A549 (cell line): ENCODE measurements around the gene TSSC4. TPM values are rescaled to one million over a fixed set of nuclear protein-coding genes. Genes with fewer than 3 reads are reported as not detected.
A peak's percentile ranks its signal among the peaks of the same experiment; 100 is the strongest.

Experiments used
- ATAC-seq, 2 experiments: fragments of 200-7000 bp in 1 of 2; fragments of >200 bp in 1 of 2; cut with Nextera tagmentation in 1 of 2; cut with Tn5 transposase in 1 of 2; 3 replicates each; pipeline versions ENCODE4 v1.8.0 to v1.9.1; 2018 to 2020; ENCODE audit warnings: mild to moderate bottlenecking in 1 of 2, moderate library complexity in 1 of 2
- CTCF ChIA-PET: fragments of 300-600 bp; sonication (Branson Sonifier 250); formaldehyde crosslinking; extraction: SDS; loops from one replicate; lab custom pipeline; 2021; ENCODE audit warnings: antibody characterized with exemption, inconsistent platforms; lab: Yijun Ruan, JAX
- POLR2A ChIA-PET: fragments of 350-600 bp; formaldehyde crosslinking; extraction: SDS; loops from one replicate; lab custom pipeline; 2021; ENCODE audit warnings: antibody characterized with exemption, inconsistent platforms; lab: Yijun Ruan, JAX
- DNase-seq, 2 experiments: peaks; one replicate each; pipeline versions ENCODE4 v3.0.0 to v3.0.0-alpha.2; 2011 to 2016; ENCODE audit warnings: low read depth in 1 of 2, low spot score in 1 of 2
- FAIRE-seq: peaks from 2 replicates; lab custom pipeline; 2011; peaks lifted over from hg19 to GRCh38; lab: Jason Lieb, UNC
- H3K27ac ChIP-seq, 2 experiments: fragments of >200 bp; sonication (Bioruptor Twin); formaldehyde crosslinking; 3 replicates each; pipeline ENCODE4 v1.5.1; 2016 to 2017
- H3K4me1 ChIP-seq: fragments of >200 bp; sonication (Bioruptor Twin); formaldehyde crosslinking; 3 replicates; pipeline ENCODE4 v1.6.1; 2016
- H3K4me2 ChIP-seq: fragments of >200 bp; sonication (Bioruptor Twin); formaldehyde crosslinking; 3 replicates; pipeline ENCODE4 v1.6.1; 2016
- H3K4me3 ChIP-seq: fragments of >200 bp; sonication (Bioruptor Twin); formaldehyde crosslinking; 3 replicates; pipeline ENCODE4 v1.5.1; 2016
- H3K9me3 ChIP-seq: fragments of >200 bp; sonication (Bioruptor Twin); formaldehyde crosslinking; 3 replicates; pipeline ENCODE4 v1.6.1; 2016
- BHLHE40 ChIP-seq: IDR thresholded peaks from 2 replicates; pipeline ENCODE4 v1.6.1; 2012; ENCODE audit warnings: low read depth, low read length, inconsistent platforms
- CHD2 ChIP-seq: fragments of 150-350 bp; IDR thresholded peaks from 2 replicates; pipeline ENCODE4 v1.6.1; 2014; ENCODE audit warnings: low read length; ENCODE audit not compliant: partially characterized antibody
- E2F6 ChIP-seq: IDR thresholded peaks from 2 replicates; pipeline ENCODE4 v1.6.1; 2012; ENCODE audit warnings: low read depth, borderline replicate concordance
- EHMT2 ChIP-seq: fragments of 200-600 bp; sonication (generic); IDR thresholded peaks from 2 replicates; pipeline ENCODE4 v1.6.1; 2016; ENCODE audit warnings: antibody characterized with exemption, low read depth, mild to moderate bottlenecking, moderate library complexity
- ELK1 ChIP-seq: fragments of 150-350 bp; IDR thresholded peaks from 2 replicates; pipeline ENCODE4 v1.6.1; 2014; ENCODE audit warnings: low read depth, mild to moderate bottlenecking, low read length
- FOSL2 ChIP-seq, 2 experiments: fragments of 450-650 bp in 1 of 2; fragments of >200 bp in 1 of 2; sonication (Bioruptor Twin) in 1 of 2; formaldehyde crosslinking; IDR thresholded peaks; 2 replicates each; pipeline versions ENCODE4 v1.5.0 to v1.6.1; 2016 to 2020; ENCODE audit warnings: mild to moderate bottlenecking in 1 of 2, moderate library complexity in 1 of 2
- HOXA7 ChIP-seq: fragments of 250-450 bp; sonication (Bioruptor Pico); IDR thresholded peaks from 2 replicates; pipeline ENCODE4 v1.5.0; 2020; ENCODE audit warnings: mild to moderate bottlenecking, moderate library complexity
- KDM5A ChIP-seq: fragments of 200-600 bp; sonication (generic); IDR thresholded peaks from 2 replicates; pipeline ENCODE4 v1.6.1; 2016; ENCODE audit warnings: antibody characterized with exemption, mild to moderate bottlenecking
- MYC ChIP-seq: IDR thresholded peaks from 2 replicates; pipeline ENCODE4 v1.6.1; 2012; ENCODE audit warnings: mild to moderate bottlenecking, inconsistent platforms, low read length, improper control_type of control experiment, borderline replicate concordance
- NR3C1 ChIP-seq: fragments of >200 bp; sonication (Bioruptor Twin); formaldehyde crosslinking; IDR thresholded peaks from 3 replicates; pipeline ENCODE4 v1.6.1; 2017
- RAD21 ChIP-seq, 2 experiments: fragments of >200 bp in 1 of 2; sonication (Bioruptor Twin) in 1 of 2; formaldehyde crosslinking in 1 of 2; IDR thresholded peaks in 1 of 2; conservative IDR thresholded peaks in 1 of 2; 2 replicates in 1 of 2; 3 replicates in 1 of 2; pipeline ENCODE4 v1.6.1; 2012 to 2018; ENCODE audit warnings: inconsistent platforms in 1 of 2
- RARB ChIP-seq: fragments of 250-450 bp; sonication (Bioruptor Pico); IDR thresholded peaks from 2 replicates; pipeline ENCODE4 v1.8.0; 2021; ENCODE audit warnings: mild to moderate bottlenecking, moderate library complexity
- RCOR1 ChIP-seq: fragments of 150-350 bp; IDR thresholded peaks from 2 replicates; pipeline ENCODE4 v1.6.1; 2014; ENCODE audit warnings: antibody characterized with exemption, low read length, low read depth
- SMC3 ChIP-seq: fragments of >200 bp; sonication (Bioruptor Twin); formaldehyde crosslinking; IDR thresholded peaks from 3 replicates; pipeline ENCODE4 v1.6.1; 2018; ENCODE audit warnings: inconsistent platforms
- TFCP2L1 ChIP-seq: fragments of 250-450 bp; sonication (Bioruptor Pico); IDR thresholded peaks from 2 replicates; pipeline ENCODE4 v1.5.0; 2021; ENCODE audit warnings: mild to moderate bottlenecking
- TP53 ChIP-seq: fragments of 250-450 bp; sonication (Bioruptor Pico); IDR thresholded peaks from 2 replicates; pipeline ENCODE4 v1.5.0; 2021; ENCODE audit warnings: mild to moderate bottlenecking, moderate library complexity
- ZC3H11A ChIP-seq: fragments of 450-650 bp; IDR thresholded peaks from 2 replicates; pipeline ENCODE4 v1.6.1; 2014; ENCODE audit warnings: antibody characterized with exemption, mild to moderate bottlenecking
- ZFP36 ChIP-seq: fragments of 450-650 bp; IDR thresholded peaks from 2 replicates; pipeline ENCODE4 v1.6.1; 2014; ENCODE audit warnings: borderline replicate concordance; ENCODE audit not compliant: partially characterized antibody
- ZNF302 ChIP-seq: fragments of 250-450 bp; sonication (Bioruptor Pico); IDR thresholded peaks from 2 replicates; pipeline ENCODE4 v1.9.0; 2021; ENCODE audit warnings: inconsistent platforms, mild to moderate bottlenecking, moderate library complexity
- ZSCAN20 ChIP-seq: fragments of 250-450 bp; sonication (Bioruptor Pico); IDR thresholded peaks from 2 replicates; pipeline ENCODE4 v1.8.0; 2022; ENCODE audit warnings: mild to moderate bottlenecking, moderate library complexity
- WGBS: methylation state at CpG from one replicate; pipeline ENCODE4 v1.1.6; 2017; ENCODE audit errors: missing lambda C conversion rate; 5-methylcytosine and 5-hydroxymethylcytosine counted together
- polyA plus RNA-seq, 4 experiments: library from polyadenylated mRNA; depleted of rRNA in 3 of 4; stranded (reverse); fragments of >200 nt; fragmentation: RNase III in 1 of 4; extraction: RNeasy Plus Mini Kit Qiagen cat#74134 plus additional on column Dnase treatment in 1 of 4; gene quantifications; 2 replicates in 3 of 4; 3 replicates in 1 of 4; pipeline ENCODE4 v1.2.3, GENCODE V29; 2011 to 2017

TSSC4 gene
- polyA plus RNA-seq, 2 of the 4 experiments (the other 2 are of a cell fraction) = 21.8 to 45.5 TPM

- Histone ChIP-seq H3K4me1 (peaks cover 24% of the 10 kb centered on the region), H3K27ac (peak overlapping the region; percentile 42 to 70; a peak in 4 of 6 replicates)
- TF ChIP-seq HOXA7 (CRISPR knock-in tag) (no peak), ZFP36 (peak; percentile 70)
- TF ChIP-seq, all 56 proteins: peak for 1
- POLR2A ChIA-PET = interaction anchor here (0.7 to 2.7 kb wide), 4 partner anchors 10 to 629 kb away, joined by 3 to 9 read pairs (median 6); partner anchors contain the start of genes CD81 and TSSC4
- ATAC-seq (no peak), FAIRE-seq (no peak), DNase-seq (no peak)
- CTCF ChIA-PET = interaction anchor here (0.9 to 3.7 kb wide), 5 partner anchors 10 to 204 kb away, joined by 3 to 16 read pairs (median 12); partner anchors contain the start of gene TSSC4
- peak overlapping the region; percentile 23; the same call in 1 of the 3 replicates for H3K4me2 ChIP-seq
- no peaks in the 10 kb centered on the region for H3K9me3 ChIP-seq
- H3K4me3 ChIP-seq = no peak overlapping the region
- WGBS = 91% methylated on average over 21 of the region's 23 CpGs
Measured at GRCh38 chr11:2390091-2390724, 10.3 kb upstream of the TSSC4 start.

- no peaks in the 10 kb centered on the region for H3K9me3 ChIP-seq
- POLR2A ChIA-PET = interaction anchor here (0.7 to 2.7 kb wide), 4 partner anchors 10 to 630 kb away, joined by 3 to 9 read pairs (median 6); partner anchors contain the start of genes CD81 and TSSC4
- no peak overlapping the region for H3K4me3 ChIP-seq
- peak overlapping the region; percentile 23; the same call in 1 of the 3 replicates for H3K4me2 ChIP-seq
- peaks cover 24% of the 10 kb centered on the region for H3K4me1 ChIP-seq
- 48% methylated on average over 3 of the region's 8 CpGs for WGBS
- no peak for FAIRE-seq
- DNase-seq = peak; percentile 31 to 44
- ATAC-seq = peak; percentile 17 to 60; a peak in 4 of 6 replicates
- CTCF ChIA-PET = interaction anchor here (1.2 to 3.7 kb wide), 4 partner anchors 10 to 85 kb away, joined by 3 to 16 read pairs (median 14); partner anchors contain the start of gene TSSC4
- H3K27ac ChIP-seq = peak overlapping the region; percentile 42 to 70; a peak in 4 of 6 replicates
- TF ChIP-seq MYC = no peak
- TF ChIP-seq RCOR1 = no peak
- TF ChIP-seq TFCP2L1 (CRISPR knock-in tag) = no peak
- no peak for TF ChIP-seq EHMT2
- TF ChIP-seq RAD21 (conservative IDR thresholded peaks at IDR 0.05 in 1 of 2, IDR thresholded peaks at IDR 0.05 in 1 of 2) = no peak
- TF ChIP-seq ZSCAN20 = no peak
- TF ChIP-seq SMC3 = no peak
- TF ChIP-seq E2F6 = no peak
- TF ChIP-seq ZFP36 = no peak
- no peak for TF ChIP-seq RARB (CRISPR knock-in tag)
- TF ChIP-seq CHD2 = no peak
- no peak for TF ChIP-seq ZC3H11A
- no peak for TF ChIP-seq TP53 (CRISPR knock-in tag)
- TF ChIP-seq KDM5A = no peak
Measured at GRCh38 chr11:2390725-2391151, 9.8 kb upstream of the TSSC4 start.

GRCh38 chr11:2391181-2391975 lies 9.2 kb upstream of the TSSC4 start:
- H3K4me3 ChIP-seq = no peak overlapping the region
- TF ChIP-seq FOSL2 (IDR thresholded peaks at IDR 0.05) = no peak
- TF ChIP-seq FOSL2 (CRISPR knock-in tag; IDR thresholded peaks at IDR 0.05) = no peak
- no peak for TF ChIP-seq BHLHE40
- no peak for TF ChIP-seq TP53 (CRISPR knock-in tag)
- TF ChIP-seq ELK1 = no peak
- no peak for TF ChIP-seq ZNF302
- TF ChIP-seq NR3C1 = no peak
- no peaks in the 10 kb centered on the region for H3K9me3 ChIP-seq
- ATAC-seq (no peak), FAIRE-seq (no peak), DNase-seq (no peak)
- peak overlapping the region in 1 of 2 experiments; percentile 70; a peak in 3 of 6 replicates for H3K27ac ChIP-seq
- ChIA-PET POLR2A (interaction anchor here (1.0 to 2.7 kb wide), 3 partner anchors 9 to 14 kb away, joined by 3 to 9 read pairs (median 8); partner anchors contain the start of genes CD81 and TSSC4), CTCF (interaction anchor here (1.2 to 3.7 kb wide), 5 partner anchors 9 to 86 kb away, joined by 3 to 16 read pairs (median 12); partner anchors contain the start of gene TSSC4)
- 94% methylated on average over 11 of the region's 20 CpGs for WGBS
- peaks cover 24% of the 10 kb centered on the region for H3K4me1 ChIP-seq
- H3K4me2 ChIP-seq = peak overlapping the region; percentile 14; the same call in 1 of the 3 replicates
